OCI-LY3 (cell line): ENCODE measurements around the gene FRK.

ENCODE experiments used
- CTCF ChIP-seq: fragments of 200-600, 300-600 bp; sonication (generic); IDR thresholded peaks from 2 replicates; pipeline ENCODE4 v1.5.1; 2014; ENCODE audit warnings: antibody characterized with exemption, low read length, low read depth
- EZH2phosphoT487 ChIP-seq: fragments of 200-600 bp; shearing (Covaris generic); IDR thresholded peaks from 2 replicates; pipeline ENCODE4 v1.6.1; 2018; ENCODE audit warnings: antibody characterized with exemption, mixed run types, low read depth

- TF ChIP-seq CTCF, result no peak
- TF ChIP-seq EZH2phosphoT487, result no peak
Measured at GRCh38 chr6:116028233-116028632, 32.5 kb downstream of the FRK start.
